Stimulated activated CD4-positive, alpha-beta T cell treated with anti-CD3 and anti-CD28 coated beads, Interleukin-1b, Interleukin-23, amount 100 ng/mL, for 48 hours (primary cell): ENCODE results near the gene GNG13.
"Not testable (repeated sequence)": the region's sequence is repeated elsewhere in the genome, so short reads cannot be mapped to it uniquely, and the experiment has no call there.

Experiments used
- DNase-seq: peaks from one replicate; pipeline ENCODE4 v3.0.0-alpha.2; 2020

The GNG13 gene

DNA sequence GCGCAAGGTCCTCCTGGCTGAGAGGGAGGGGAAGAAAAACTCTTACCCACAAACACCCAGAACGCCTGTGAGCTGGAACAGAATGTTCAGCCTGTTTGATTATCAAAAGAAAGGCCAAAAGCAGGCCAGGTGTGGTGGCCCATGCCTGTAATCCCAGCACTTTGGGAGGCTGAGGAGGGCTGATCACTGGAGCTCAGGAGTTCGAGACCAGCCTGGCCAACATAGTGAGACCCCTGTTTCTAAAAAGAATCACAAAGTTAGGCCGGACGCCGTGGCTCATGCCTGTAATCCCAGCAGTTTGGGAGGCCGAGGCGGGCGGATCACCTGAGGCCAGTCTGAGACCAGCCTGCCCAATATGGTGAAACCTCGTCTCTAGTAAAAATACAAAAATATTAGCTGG, 24.2 kb downstream of the GNG13 start:
- not testable (repeated sequence) for DNase-seq

DNA sequence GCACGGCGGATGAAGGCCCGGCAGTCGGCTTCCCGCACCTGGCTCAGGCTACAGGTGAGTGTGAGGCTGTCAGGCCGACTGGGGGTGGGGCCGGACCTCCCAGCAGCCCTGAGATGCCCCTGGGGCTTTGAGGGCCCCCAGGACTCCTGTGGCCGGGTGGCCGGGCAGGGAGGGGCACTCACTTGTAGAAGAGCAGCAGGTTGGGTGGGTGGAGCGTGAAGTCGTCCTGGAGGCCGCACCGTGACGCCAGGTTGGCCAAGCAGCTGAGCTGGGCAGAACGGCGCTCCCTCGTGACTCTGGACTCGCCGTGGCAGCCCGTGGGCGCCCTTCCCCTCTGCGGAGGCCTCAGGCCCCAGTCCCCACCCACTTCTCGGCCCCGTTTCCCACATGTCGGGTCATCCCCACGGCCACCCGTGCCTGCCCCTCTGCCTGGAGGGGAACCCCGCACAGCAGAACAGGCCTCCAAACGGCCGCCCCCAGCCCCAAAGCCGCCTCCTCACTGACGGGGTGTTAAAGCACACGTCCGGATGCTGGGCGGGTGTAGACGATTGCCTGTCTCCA, 25.2 kb downstream of the GNG13 start:
- no peak for DNase-seq

DNA sequence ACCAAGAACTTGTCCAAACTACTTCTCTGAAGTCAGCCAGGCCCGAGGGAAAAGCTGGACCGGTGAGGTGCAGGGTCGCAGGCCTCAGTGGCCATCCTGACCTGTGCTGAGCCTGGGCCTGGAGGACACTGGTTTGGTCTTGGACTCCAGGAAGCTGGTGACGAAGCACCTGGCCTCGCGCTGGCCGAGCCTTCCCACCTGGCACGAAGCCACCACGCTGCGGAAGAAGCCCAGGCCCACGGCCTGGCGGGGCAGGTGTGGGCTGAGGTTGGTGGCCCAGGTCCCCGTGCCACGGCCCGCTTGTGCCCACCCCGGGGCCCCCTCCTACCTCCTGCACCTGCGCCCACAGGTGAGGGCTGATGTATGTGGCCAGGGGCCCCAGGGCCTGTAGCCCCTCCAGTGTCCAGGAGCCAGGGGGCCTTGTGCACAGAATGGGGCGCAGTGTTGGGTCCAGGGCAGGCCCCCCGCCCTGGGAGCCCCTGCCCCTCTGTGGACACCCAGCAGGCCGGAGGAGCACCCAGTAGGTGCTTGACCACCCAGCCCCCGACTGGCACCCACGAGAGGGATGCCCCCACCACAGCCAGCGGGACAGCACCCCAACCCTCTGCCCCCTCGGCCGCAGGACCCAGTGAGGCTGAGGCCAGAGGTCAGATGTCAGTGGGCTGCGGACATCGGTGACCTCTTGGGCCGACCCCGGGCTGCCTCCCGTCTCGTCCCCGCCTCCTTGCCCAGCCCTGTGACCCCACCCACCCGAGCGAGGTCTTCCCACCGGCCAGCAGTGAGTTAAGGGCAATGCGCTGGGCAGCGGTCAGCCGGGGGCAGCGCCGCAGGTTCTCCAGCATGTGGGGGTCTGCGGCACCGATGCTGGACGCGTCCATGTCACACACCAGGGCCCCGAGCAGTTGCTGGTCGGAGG, 26.2 kb downstream of the GNG13 start:
- no peak for DNase-seq

DNA sequence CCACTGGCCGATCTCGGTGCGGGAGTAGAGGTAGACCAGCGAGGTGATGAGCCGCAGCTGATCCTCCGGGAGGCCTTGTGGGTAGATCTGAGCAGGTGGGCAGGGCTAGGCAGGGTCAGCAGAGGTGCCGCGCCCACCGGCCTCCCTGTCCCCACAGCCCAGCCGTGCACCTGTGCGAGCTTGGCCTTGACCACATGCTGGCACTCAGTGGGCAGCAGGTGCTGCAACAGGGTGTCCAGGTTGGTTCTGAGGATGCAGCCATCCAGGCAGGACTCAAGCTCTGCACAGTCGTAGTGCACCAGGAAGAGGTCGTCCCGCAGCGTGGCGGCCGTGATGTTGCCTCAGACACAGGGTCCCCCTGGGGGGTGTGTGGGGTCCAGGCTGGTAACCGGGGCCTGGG, 27.6 kb downstream of the GNG13 start:
- no peak for DNase-seq

DNA sequence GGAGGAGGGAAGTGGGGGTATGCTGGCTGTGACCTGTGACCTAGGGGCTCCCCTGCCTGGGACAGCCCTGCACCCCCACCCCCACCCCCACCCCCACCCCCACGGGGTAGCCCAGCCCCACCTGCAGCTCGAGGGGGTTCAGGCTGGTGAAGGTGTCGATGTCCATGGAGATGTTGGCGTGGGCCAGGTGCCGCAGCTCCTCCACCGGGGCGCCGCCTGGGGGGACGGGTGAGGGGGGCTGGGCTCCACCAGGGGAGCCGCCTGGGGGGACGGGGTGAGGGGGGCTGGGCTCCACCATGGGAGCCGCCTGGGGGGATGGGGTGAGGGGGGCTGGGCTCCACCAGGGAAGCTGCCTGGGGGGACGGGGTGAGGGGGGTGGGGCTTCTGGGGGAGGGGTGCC, 30.1 kb downstream of the GNG13 start:
- no peak for DNase-seq

DNA sequence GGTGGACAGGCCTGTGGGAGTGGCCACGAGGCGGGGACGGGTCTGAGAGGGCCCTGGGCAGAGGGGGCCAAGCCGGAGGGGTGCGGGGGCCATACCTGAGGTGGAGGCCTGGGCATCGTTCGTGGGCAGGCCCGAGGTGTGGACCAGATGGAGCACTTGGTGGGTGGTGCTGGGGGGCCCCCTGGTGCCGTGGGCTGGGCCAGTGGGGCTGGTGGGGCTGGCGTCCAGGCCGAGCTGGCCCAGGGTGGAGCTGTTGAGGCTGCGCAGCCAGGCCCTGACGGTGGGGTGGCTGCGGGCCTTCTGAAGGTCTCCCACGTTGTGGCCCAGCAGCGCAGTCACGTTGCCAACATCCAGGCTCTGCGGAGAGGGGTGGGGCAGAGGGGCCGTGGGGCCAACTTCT, 30.6 kb downstream of the GNG13 start:
- DNase-seq = no peak

DNA sequence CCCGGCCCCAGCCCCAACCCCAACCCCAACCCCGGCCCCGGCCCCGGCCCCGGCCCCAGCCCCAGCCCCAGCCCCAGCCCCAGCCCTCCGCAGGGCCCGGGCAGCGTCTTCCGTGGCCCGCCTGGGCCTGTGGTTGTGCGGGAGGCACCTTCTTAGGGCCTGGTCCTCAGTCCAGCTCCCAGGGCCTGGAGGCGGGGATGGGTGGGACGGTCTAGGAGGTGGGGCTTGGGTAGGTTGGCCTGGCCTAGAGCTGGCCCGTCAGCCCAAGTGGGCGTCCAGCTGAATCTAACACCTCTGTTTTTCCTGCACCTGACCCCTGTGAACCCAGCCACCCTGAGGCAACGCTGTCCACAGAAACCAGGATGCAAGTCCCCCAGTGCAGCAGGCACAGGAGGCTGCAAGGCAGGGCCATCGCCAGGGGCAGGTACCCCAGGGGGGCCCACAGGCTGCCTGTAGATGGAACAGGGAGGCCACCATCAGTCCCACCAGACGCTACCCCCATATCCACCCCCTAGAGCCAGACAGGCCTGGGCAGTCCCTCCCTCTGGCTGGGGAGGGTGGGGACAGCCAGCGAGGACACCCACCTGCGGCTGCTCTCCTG, 31.2 kb downstream of the GNG13 start:
- no peak for DNase-seq

DNA sequence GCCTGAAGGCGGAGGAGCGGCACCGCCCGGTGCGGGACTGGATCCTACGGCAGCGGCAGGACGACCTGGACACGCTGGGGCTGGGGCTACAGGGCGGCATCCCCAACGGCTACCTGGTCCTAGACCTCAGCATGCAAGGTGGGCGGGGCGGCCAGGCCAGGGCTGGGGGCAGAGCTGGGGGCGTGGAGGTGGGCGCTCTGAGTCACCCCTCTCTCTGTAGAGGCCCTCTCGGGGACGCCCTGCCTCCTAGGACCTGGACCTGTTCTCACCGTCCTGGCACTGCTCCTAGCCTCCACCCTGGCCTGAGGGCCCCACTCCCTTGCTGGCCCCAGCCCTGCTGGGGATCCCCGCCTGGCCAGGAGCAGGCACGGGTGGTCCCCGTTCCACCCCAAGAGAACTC, 32.1 kb downstream of the GNG13 start:
- no peak for DNase-seq

DNA sequence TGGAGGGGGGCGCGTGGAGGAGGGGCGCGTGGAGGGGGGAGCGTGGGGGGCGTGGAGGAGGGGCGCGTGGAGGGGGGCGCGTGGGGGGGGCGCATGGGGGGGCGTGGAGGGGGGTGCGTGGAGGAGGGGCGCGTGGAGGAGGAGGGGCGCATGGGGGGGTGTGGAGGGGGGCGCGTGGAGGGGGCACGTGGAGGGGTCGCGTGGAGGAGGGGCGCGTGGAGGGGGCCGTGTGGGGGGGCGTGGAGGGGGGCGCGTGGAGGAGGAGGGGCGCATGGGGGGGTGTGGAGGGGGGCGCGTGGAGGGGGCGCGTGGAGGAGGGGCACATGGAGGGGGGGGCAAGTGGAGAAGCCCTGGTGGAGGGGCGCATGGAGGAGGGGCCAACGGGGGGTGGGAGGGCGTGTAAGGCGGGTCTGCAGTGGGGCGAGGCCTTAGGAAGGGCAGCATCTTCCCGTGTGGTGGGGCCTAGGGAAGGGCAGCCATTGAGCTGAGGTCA, 32.7 kb downstream of the GNG13 start:
- DNase-seq = no peak

DNA sequence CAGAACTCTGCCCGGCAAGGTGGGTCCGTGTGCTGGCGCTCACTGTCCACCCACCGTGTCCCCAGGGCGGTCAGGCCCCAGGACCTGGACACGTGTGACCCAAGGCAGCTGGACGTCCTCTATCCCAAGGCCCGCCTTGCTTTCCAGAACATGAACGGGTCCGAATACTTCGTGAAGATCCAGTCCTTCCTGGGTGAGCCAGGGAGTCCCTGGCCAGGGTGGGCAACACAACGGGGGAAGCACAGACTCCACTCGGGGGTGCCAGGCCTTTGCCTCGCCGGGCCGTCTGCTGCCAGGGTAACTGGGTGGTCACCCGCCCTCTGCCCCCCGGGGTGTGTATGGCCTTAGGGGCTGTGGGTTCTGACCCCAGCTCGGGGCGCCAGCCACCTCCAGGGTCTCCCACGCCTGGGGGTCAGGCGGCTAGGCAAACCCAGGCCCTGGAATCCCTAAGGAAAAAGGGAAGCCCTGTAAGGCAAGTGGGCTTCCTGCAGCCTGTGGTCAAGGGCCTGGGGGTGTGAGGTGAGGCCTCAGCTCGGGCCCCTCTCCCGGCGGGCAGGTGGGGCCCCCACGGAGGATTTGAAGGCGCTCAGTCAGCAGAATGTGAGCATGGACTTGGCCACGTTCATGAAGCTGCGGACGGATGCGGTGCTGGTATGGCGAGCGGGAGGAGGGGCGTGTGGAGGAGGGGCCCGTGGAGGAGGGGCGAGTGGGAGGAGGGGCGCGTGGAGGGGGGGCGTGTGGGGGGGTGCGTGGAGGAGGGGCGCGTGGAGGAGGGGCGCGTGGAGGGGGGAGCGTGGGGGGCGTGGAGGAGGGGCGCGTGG, 33.5 kb downstream of the GNG13 start:
- DNase-seq = no peak

DNA sequence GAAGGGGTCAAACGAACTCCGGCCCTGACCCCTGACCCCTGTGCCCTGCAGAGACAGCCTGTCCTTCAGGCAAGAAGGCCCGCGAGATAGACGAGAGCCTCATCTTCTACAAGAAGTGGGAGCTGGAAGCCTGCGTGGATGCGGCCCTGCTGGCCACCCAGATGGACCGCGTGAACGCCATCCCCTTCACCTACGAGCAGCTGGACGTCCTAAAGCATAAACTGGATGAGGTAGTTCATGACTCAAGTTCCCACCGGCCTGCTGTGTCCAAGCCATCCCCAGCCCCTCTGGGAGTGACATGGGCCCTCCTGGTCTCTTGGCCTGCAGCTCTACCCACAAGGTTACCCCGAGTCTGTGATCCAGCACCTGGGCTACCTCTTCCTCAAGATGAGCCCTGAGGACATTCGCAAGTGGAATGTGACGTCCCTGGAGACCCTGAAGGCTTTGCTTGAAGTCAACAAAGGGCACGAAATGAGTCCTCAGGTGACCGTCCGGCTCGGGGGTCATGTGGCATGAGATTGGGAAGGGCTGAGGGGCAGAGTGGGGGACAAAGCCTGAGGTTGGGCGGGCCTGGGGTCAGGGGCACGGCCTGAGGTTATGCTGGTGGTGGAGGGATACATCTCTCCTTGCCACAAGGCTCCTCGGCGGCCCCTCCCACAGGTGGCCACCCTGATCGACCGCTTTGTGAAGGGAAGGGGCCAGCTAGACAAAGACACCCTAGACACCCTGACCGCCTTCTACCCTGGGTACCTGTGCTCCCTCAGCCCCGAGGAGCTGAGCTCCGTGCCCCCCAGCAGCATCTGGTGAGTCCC, 34.3 kb downstream of the GNG13 start:
- no peak for DNase-seq

DNA sequence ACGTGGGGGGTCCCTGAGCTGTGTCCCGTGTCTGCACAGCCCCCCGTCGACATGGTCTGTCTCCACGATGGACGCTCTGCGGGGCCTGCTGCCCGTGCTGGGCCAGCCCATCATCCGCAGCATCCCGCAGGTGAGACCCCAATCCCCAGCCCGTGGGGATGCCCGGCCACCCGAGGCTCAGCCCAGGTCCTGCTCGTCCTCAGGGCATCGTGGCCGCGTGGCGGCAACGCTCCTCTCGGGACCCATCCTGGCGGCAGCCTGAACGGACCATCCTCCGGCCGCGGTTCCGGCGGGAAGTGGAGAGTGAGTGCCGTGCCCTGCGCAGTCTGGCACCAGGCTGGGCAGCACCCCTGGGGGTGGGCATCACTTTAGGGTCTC, 35.1 kb downstream of the GNG13 start:
- no peak for DNase-seq

DNA sequence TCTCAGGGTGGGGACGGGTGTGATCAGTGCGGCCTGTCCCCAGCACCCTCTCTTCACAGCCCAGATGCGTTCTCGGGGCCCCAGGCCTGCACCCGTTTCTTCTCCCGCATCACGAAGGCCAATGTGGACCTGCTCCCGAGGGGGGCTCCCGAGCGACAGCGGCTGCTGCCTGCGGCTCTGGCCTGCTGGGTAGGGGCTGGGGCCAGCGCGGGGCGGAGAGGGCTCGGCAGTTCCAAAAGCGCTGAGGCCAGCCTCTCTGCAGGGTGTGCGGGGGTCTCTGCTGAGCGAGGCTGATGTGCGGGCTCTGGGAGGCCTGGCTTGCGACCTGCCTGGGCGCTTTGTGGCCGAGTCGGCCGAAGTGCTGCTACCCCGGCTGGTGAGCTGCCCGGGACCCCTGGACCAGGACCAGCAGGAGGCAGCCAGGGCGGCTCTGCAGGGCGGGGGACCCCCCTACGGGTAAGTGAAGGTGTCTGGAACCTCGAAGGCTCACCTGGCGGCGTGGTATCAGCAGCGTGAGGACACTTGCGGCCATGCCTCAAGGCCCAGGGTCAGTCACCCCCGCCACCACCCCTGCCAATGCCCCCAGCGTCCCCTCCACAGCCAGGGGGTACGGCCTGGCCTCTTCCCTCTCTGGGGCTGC, 35.6 kb downstream of the GNG13 start:
- no peak for DNase-seq

DNA sequence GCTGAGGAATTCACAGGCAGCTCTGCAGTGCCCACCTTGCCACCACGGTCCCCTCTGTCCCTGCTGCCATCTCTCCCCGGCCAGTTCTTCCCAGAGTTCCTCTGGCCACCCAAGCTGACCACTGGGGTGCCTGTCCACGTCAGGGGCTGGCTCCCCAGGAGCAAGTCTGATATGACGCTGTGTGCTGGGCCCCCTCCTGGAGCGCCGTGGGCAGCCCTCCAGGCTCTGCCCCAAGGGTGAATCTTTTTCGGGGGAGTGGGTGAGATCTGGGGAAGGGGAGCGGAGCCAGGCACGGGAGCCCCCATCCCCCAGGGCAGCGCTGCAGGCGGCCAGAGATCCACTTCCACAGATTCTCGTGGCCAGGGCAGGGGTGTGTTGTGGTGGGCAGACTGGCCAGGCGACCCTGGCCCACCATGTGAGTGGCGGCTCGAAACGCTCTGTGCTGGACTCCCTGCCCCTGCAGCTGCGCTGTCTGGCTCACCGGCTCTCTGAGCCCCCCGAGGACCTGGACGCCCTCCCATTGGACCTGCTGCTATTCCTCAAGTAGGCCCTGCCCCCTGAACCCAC, 36.3 kb downstream of the GNG13 start:
- DNase-seq = no peak

DNA sequence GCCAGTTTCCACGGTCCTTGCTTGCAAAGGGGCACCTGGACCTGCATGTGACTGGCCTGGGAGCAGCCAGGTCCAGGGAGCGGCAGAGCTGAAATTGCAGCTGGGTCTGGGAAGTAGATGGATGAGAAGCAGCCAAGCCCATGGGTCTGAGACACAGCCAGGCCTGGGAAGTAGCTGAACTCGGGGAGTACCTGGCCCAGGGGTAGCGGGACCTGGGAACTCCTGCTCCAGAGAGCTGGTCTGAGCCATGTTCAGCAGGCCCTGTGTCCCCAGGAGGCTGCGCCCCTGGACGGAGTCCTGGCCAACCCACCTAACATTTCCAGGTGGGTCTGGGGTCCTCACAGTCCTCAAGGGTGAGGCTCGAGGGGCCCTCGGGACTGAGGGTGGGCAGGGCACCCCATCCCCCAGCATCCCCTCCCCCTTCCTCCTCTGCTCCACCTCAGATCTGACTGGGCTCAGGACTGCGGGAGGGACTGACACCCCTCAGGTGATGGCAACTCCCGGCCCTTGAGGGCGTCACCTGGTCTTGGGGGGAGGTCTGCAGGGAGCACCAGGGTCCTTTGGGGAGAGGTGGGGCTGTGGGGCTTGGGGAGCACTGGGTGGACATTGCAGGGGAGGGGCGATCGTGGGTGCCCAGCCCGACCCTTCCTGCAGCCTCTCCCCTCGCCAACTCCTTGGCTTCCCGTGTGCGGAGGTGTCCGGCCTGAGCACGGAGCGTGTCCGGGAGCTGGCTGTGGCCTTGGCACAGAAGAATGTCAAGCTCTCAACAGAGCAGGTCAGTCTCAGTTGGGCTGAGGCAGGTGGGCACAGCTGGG, 37.0 kb downstream of the GNG13 start:
- DNase-seq = no peak

DNA sequence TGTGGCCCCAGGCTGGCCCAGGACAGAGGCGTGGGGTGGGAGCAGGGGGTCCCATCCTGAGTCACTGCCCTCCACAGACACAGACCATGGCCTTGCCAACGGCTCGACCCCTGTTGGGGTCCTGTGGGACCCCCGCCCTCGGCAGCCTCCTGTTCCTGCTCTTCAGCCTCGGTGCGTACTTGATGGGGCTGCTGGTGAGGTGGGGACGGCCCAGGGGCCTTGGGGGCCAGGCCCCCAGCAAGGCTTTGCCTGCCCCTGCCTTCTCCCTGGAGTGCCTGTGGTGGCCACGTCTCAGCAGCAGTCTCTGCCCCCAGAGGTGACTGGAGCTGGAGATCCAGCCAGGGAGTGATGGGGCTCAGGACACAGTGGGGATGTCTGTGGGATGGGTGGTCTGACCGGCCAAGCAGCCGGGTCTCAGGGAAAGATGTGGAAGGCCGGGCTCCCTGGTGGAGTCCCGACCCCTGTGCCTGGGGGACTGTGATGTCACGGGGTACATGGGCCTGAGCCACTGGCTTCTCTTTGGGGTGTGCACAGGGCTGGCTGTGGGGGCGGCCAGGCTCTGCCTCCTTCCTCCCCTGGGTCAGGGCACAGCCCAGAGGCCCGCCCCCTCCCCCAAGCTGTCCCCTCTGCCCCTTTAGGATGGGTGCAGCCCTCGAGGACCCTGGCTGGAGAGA, 37.8 kb downstream of the GNG13 start:
- no peak for DNase-seq

DNA sequence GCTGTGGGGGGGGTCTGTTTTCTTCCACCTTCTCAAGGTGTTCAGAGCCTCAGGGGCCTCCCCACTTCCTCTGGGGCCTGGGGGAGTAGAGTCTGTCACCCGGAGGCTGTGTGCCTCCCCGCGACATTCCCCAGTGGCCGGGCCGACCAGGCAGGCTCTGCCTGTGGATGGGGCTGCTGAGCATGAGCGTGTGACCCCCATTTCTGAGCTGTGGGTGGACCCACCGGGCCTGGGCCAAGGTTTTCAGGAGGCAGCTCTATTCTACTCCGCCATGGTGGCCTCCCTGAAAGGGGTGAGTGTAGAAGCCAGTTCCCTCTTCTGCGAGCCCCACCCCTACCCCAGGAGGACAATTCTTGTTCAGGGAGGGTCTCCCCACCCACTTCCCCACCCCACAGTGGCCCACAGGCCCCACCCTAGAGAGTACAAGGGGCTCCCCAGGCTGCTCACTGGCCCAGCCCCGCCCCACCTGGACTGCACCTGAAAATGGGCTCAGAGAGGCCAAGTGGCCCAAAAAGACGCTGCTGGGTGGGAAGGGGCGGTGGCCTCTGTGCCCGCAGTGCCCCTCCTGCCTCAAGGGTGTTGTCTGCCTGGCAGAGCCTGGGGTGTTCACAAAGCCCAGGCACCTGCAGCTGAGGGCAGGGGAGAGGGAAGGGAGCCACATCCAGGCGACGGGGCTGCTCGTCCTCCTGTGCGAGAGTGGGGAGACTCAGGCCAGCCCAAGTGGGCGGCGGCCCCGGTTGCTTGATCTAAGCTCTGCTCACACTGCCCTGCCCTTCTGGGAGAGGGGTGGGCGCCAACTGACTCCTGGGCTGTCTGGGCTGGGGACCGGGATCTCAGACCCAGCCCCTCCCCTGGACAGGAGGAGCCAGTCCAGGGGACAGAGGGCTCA, 38.7 kb downstream of the GNG13 start:
- no peak for DNase-seq

DNA sequence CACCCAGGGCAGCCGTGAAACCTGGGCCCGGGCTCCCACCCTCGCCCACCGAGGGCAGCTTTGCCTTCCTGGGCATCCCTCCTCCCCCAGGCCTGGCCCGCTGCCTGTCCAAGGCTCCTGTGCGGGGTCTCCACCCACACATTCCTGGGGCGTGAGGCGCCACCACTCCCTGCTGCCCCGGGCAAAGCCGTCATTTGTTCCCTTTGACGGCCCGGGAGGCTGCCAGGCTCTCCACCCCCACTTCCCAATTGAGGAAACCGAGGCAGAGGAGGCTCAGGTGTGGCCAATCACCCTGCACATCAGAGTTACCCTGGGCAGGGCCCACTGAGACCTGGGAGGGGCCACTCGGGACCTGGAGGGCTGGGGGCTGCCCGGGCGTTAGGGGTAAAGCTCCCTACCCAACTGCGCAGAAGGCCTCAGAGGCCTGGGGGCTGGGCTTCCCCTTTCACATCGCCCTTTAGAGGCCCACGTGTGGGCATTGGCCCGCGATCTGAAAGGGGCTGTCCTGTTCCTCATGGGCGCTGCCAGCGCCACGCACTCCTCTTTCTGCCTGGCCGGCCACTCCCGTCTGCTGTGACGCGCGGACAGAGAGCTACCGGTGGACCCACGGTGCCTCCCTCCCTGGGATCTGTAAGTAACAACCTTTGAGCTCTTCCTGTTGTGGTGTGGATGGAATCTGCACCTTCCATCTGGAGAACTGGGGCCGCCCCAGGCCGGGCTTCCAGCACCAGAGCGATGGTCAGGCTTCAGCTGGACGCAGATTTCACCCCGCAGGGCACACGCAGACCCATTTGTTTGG, 39.8 kb downstream of the GNG13 start, which contains the start of gene MSLN:
Gene MSLN, plus strand, starts transcription at position 190 of the 799 bp plus-strand sequence. CDS start 1,947 bp downstream, outside the sequence.
- no peak for DNase-seq
